Measurements from ENCODE around the gene TLR2.
A peak's percentile ranks its signal among the peaks of the same experiment; 100 is the strongest.

The TLR2 gene

GRCh38 chr4:153647975-153648374 is 36.1 kb upstream of the TLR2 start:
- TF ChIP-seq CTCF (IDR thresholded peaks at IDR 0.05; ENCODE audit: insufficient read depth, low read depth, low read length, missing control alignments) = no peak
- DNase-seq (ENCODE audit: low read depth) = no peak
- no peak overlapping the region for H3K4me3 ChIP-seq (ENCODE audit: low read depth, low read length)

- H3K4me3 ChIP-seq (ENCODE audit: low read depth, low read length) = no peak overlapping the region
- TF ChIP-seq CTCF (IDR thresholded peaks at IDR 0.05; ENCODE audit: insufficient read depth, low read depth, low read length, missing control alignments) = peak; percentile 41
- DNase-seq (ENCODE audit: low read depth) = peak; percentile 65
Measured at GRCh38 chr4:153649572-153649991, 34.5 kb upstream of the TLR2 start.

GRCh38 chr4:153651116-153651515 is 33.0 kb upstream of the TLR2 start:
- H3K4me3 ChIP-seq (ENCODE audit: low read depth, low read length) = no peak overlapping the region
- DNase-seq (ENCODE audit: low read depth) = no peak
- TF ChIP-seq CTCF (IDR thresholded peaks at IDR 0.05; ENCODE audit: insufficient read depth, low read depth, low read length, missing control alignments) = no peak

GRCh38 chr4:153651587-153651986 is 32.5 kb upstream of the TLR2 start:
- TF ChIP-seq CTCF (IDR thresholded peaks at IDR 0.05; ENCODE audit: insufficient read depth, low read depth, low read length, missing control alignments) = no peak
- no peak overlapping the region for H3K4me3 ChIP-seq (ENCODE audit: low read depth, low read length)
- no peak for DNase-seq (ENCODE audit: low read depth)

- no peak overlapping the region for H3K4me3 ChIP-seq (ENCODE audit: low read depth, low read length)
- no peak for DNase-seq (ENCODE audit: low read depth)
- TF ChIP-seq CTCF (IDR thresholded peaks at IDR 0.05; ENCODE audit: insufficient read depth, low read depth, low read length, missing control alignments) = no peak
Measured at GRCh38 chr4:153652051-153652784, 31.9 kb upstream of the TLR2 start.

GRCh38 chr4:153655002-153655541 is 29.0 kb upstream of the TLR2 start:
- no peak for DNase-seq (ENCODE audit: low read depth)
- TF ChIP-seq CTCF (IDR thresholded peaks at IDR 0.05; ENCODE audit: insufficient read depth, low read depth, low read length, missing control alignments) = no peak
- H3K4me3 ChIP-seq (ENCODE audit: low read depth, low read length) = no peak overlapping the region

- TF ChIP-seq CTCF (IDR thresholded peaks at IDR 0.05; ENCODE audit: insufficient read depth, low read depth, low read length, missing control alignments) = no peak
- no peak overlapping the region for H3K4me3 ChIP-seq (ENCODE audit: low read depth, low read length)
- no peak for DNase-seq (ENCODE audit: low read depth)
Measured at GRCh38 chr4:153655928-153656327, 28.2 kb upstream of the TLR2 start.

Measured in GM12865 (cell line).